CD4-positive, alpha-beta T cell (primary cell): ENCODE measurements around the gene CHKA. TPM values are rescaled to one million over a fixed set of nuclear protein-coding genes. Genes with fewer than 3 reads are reported as not detected.

Experiments used
- ATAC-seq: fragments of 200-7000 bp; cut with Tn5 transposase; one replicate; pipeline ENCODE4 v1.10.0; 2022; ENCODE audit warnings: mild to moderate bottlenecking; ENCODE audit not compliant: poor library complexity
- CTCF ChIA-PET: fragments of 350-600 bp; sonication (Branson Sonifier 250); formaldehyde crosslinking; loops from one replicate; lab custom pipeline; 2021; ENCODE audit warnings: antibody characterized with exemption, inconsistent platforms; lab: Charles Lee
- POLR2A ChIA-PET: fragments of 350-600 bp; sonication (Branson Sonifier 250); formaldehyde crosslinking; loops from one replicate; lab custom pipeline; 2021; ENCODE audit warnings: antibody characterized with exemption, inconsistent platforms; lab: Charles Lee
- DNase-seq, 14 experiments: peaks; one replicate each; pipeline ENCODE4 v3.0.0-alpha.2; 2013 to 2020; ENCODE audit warnings: mixed read lengths in 2 of 14
- H3K27ac ChIP-seq, 2 donors: one replicate each; pipeline versions ENCODE4 v1.5.1 to v1.7.0; 2013; ENCODE audit warnings: low read length in 2 of 2, low read depth in 1 of 2, mild to moderate bottlenecking in 1 of 2
- H3K27me3 ChIP-seq, 2 experiments: 1 replicate in 1 of 2; 2 replicates in 1 of 2; pipeline versions ENCODE4 v1.6.1 to v1.7.0; 2013; ENCODE audit warnings: low read length in 2 of 2, control low read depth in 1 of 2, mild to moderate bottlenecking in 1 of 2, moderate library complexity in 1 of 2; ENCODE audit not compliant: insufficient read depth in 2 of 2, control insufficient read depth in 1 of 2
- H3K36me3 ChIP-seq: one replicate; pipeline ENCODE4 v1.6.1; 2013; ENCODE audit warnings: low read length, control low read depth; ENCODE audit not compliant: insufficient read depth
- H3K4me1 ChIP-seq: one replicate; pipeline ENCODE4 v1.6.1; 2013; ENCODE audit warnings: low read length, control low read depth; ENCODE audit not compliant: insufficient read depth
- H3K4me3 ChIP-seq: one replicate; pipeline ENCODE4 v1.5.1; 2013; ENCODE audit warnings: mild to moderate bottlenecking, low read length, moderate library complexity
- H3K9me3 ChIP-seq, 2 experiments: 1 replicate in 1 of 2; 2 replicates in 1 of 2; pipeline versions ENCODE4 v1.6.1 to v1.7.0; 2013; ENCODE audit warnings: low read length in 2 of 2, mild to moderate bottlenecking in 2 of 2, control low read depth in 1 of 2, moderate library complexity in 1 of 2; ENCODE audit not compliant: control insufficient read depth in 1 of 2, insufficient read depth in 1 of 2
- H3K27ac Mint-ChIP-seq: one replicate; pipeline ENCODE4 v1.8.0; 2020; ENCODE audit warnings: mixed read lengths
- H3K27me3 Mint-ChIP-seq: one replicate; pipeline ENCODE4 v1.8.0; 2021; ENCODE audit warnings: mixed read lengths
- H3K36me3 Mint-ChIP-seq: one replicate; pipeline ENCODE4 v1.8.0; 2021; ENCODE audit warnings: low read depth, mixed read lengths
- H3K4me1 Mint-ChIP-seq: one replicate; pipeline ENCODE4 v1.8.0; 2021; ENCODE audit warnings: low read depth, mixed read lengths
- H3K4me3 Mint-ChIP-seq: one replicate; pipeline ENCODE4 v1.8.0; 2020; ENCODE audit warnings: mild to moderate bottlenecking, mixed read lengths
- H3K9me3 Mint-ChIP-seq: one replicate; pipeline ENCODE4 v1.8.0; 2020; ENCODE audit warnings: mixed read lengths
- intact Hi-C, 2 experiments: fragments of 100-400 bp; cut with DNase I in 1 of 2; cut with micrococcal nuclease in 1 of 2; formaldehyde crosslinking; loops; one replicate each; pipeline versions ENCODE4 v1.15.1 to v1.9.0; 2023 to 2025; cut with DNase I, micrococcal nuclease
- total RNA-seq, 174 experiments: library from RNA in 2 of 174; stranded (reverse) in 2 of 174; gene quantifications; one replicate each; pipeline ENCODE4 v1.2.3 and lab custom pipeline; 2021 to 2026
- TF ChIP-seq, protein P1 (sequence below): fragments of 200-600 bp; IDR thresholded peaks from one replicate; pipeline ENCODE4 v1.8.0; 2022; ENCODE audit warnings: antibody characterized with exemption, mild to moderate bottlenecking

The CHKA gene
- total RNA-seq, 2 experiments from 2014 or later, result 30.1 to 31.4 TPM

DNA sequence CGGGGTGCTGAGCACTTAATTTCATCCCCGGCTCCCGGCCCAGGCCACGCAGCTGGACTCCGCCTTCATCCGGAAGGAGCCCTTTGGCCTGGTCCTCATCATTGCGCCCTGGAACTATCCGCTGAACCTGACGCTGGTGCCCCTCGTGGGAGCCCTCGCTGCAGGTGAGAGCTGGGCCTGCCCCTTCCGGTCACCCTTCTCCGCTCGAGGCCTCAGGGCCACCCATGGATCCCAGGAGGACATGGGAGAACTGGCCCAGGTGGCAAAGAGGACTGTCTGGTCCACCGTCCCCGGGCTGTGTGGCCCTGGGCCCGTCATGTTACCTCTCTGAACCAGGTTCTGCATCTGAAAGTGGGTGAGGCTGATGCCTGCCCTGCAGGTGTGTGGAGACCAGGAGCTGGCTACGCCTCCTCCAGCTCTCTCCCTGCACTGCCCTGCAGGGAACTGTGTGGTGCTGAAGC is 102.4 kb downstream of the CHKA start:
- H3K4me3 ChIP-seq, result no peak overlapping the region
- no peaks in the 10 kb centered on the region for H3K36me3 ChIP-seq
- no peak for ATAC-seq
- peaks cover 0 to 2% of the 10 kb centered on the region in 2 experiments for H3K9me3 ChIP-seq
- TF ChIP-seq, protein P1, sequence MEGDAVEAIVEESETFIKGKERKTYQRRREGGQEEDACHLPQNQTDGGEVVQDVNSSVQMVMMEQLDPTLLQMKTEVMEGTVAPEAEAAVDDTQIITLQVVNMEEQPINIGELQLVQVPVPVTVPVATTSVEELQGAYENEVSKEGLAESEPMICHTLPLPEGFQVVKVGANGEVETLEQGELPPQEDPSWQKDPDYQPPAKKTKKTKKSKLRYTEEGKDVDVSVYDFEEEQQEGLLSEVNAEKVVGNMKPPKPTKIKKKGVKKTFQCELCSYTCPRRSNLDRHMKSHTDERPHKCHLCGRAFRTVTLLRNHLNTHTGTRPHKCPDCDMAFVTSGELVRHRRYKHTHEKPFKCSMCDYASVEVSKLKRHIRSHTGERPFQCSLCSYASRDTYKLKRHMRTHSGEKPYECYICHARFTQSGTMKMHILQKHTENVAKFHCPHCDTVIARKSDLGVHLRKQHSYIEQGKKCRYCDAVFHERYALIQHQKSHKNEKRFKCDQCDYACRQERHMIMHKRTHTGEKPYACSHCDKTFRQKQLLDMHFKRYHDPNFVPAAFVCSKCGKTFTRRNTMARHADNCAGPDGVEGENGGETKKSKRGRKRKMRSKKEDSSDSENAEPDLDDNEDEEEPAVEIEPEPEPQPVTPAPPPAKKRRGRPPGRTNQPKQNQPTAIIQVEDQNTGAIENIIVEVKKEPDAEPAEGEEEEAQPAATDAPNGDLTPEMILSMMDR, result no peak
- CTCF ChIA-PET, result no interaction called here
- no peaks in the 10 kb centered on the region for H3K27me3 Mint-ChIP-seq
- POLR2A ChIA-PET, result no interaction called here
- no peak for DNase-seq
- no peaks in the 10 kb centered on the region for H3K36me3 Mint-ChIP-seq
- intact Hi-C loops, result no loop called here
- no peaks in the 10 kb centered on the region for H3K27me3 ChIP-seq
- no peak overlapping the region for H3K27ac Mint-ChIP-seq
- no peak overlapping the region for H3K4me3 Mint-ChIP-seq
- H3K27ac ChIP-seq, result no peak overlapping the region
- no peaks in the 10 kb centered on the region for H3K4me1 ChIP-seq
- no peaks in the 10 kb centered on the region for H3K4me1 Mint-ChIP-seq
- no peaks in the 10 kb centered on the region for H3K9me3 Mint-ChIP-seq

DNA sequence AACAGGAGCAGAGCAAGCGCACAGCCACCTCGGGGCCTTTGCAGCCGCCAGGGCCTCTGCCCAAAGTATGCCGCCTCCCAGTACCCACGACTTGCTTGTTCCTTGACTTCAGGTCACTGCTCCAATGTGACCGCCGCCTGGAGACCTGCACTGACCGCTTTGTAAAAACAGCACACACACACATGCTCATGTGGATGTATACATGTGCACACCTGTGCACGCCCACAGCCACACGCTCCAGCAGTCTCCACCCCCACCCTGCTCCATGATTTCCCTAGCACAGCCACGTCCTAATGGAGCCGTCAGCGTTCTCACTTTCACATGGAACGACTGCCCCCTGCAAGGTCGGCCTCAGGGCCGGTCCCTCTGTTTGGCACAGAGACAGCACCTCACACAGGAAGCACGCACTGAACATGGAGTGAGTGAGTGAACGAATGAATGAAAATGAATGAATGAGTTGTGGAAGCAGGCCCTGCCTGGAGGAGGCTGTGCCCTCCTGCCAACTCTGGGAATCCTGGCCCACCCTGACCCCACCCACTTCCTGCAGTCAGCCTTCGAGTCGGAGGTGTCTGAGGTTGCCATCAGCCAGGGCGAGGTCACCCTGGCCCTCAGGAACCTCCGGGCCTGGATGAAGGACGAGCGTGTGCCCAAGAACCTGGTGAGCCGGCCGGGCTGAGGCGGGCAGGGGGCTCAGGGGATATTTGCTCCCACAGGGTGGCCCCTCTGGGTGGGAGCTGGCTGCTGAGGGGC is 103.0 kb downstream of the CHKA start:
- ChIA-PET POLR2A (no interaction called here), CTCF (no interaction called here)
- H3K27ac ChIP-seq, result no peak overlapping the region
- no peak overlapping the region for H3K4me3 Mint-ChIP-seq
- intact Hi-C loops, result no loop called here
- TF ChIP-seq, protein P1, result no peak
- H3K4me1 Mint-ChIP-seq, result no peaks in the 10 kb centered on the region
- H3K27me3 ChIP-seq, result no peaks in the 10 kb centered on the region
- no peak overlapping the region for H3K27ac Mint-ChIP-seq
- DNase-seq, result no peak
- H3K9me3 ChIP-seq, result peaks cover 0 to 4% of the 10 kb centered on the region in 2 experiments
- H3K9me3 Mint-ChIP-seq, result no peaks in the 10 kb centered on the region
- no peaks in the 10 kb centered on the region for H3K36me3 Mint-ChIP-seq
- H3K4me1 ChIP-seq, result no peaks in the 10 kb centered on the region
- no peak overlapping the region for H3K4me3 ChIP-seq
- ATAC-seq, result no peak
- H3K36me3 ChIP-seq, result no peaks in the 10 kb centered on the region
- H3K27me3 Mint-ChIP-seq, result no peaks in the 10 kb centered on the region

DNA sequence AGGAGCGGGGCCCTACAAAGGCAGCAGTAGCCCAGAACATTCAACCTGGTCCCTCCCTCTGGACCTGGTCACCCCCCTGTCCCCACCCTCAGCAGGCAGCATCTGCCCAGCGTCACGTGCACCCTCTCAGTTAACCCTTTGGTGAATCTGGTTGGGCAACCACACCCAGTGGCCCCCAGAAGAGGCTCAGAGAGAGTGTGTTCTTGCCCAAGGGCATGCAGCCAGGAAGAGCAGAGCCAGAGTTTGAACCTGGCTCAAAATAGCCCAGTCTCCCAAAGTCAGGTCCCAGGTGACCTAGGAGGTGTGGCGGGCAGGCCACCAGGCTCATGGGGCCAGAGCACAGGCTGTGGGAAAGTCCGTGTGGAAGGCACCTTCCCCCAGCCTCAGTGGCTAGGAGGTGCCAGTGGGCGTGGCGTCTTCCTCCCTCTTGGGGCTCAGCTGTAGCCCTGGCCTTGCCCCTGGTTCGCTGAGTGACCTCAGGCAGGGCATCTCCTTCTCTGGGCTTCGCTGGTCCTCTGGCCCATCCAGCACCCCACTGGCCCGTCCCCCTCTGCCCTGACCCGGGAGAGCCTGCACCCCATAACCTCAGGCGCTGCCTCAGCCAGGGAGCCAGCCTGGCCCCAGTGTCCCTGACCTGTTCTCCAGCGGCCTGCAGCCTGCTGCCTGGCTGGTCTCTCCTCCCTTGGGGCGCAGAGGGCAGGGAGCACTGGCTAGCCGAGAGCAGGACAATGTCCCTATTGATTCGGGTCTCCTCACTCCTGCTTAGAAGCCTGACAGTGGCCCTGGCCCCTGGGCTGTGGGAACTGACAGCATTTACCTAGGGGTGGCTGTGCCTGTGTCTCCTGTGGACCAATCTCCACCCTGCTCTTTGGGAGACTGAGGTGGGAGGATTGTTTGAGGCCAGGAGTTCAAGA is 104.0 kb downstream of the CHKA start:
- POLR2A ChIA-PET, result no interaction called here
- Mint-ChIP-seq H3K4me3 (no peak overlapping the region), H3K27me3 (no peaks in the 10 kb centered on the region), H3K9me3 (no peaks in the 10 kb centered on the region), H3K36me3 (no peaks in the 10 kb centered on the region), H3K4me1 (no peaks in the 10 kb centered on the region), H3K27ac (no peak overlapping the region)
- no peak for ATAC-seq
- intact Hi-C loops, result no loop called here
- CTCF ChIA-PET, result no interaction called here
- Histone ChIP-seq H3K27ac (no peak overlapping the region), H3K4me3 (no peak overlapping the region), H3K27me3 (no peaks in the 10 kb centered on the region), H3K9me3 (peaks cover 0 to 4% of the 10 kb centered on the region in 2 experiments), H3K36me3 (no peaks in the 10 kb centered on the region), H3K4me1 (no peaks in the 10 kb centered on the region)
- TF ChIP-seq, protein P1, result no peak
- DNase-seq, result no peak
